ENCODE measurements around the gene CACNA1S. TPM values are rescaled to one million over a fixed set of nuclear protein-coding genes. Genes with fewer than 3 reads are reported as not detected.

CACNA1S gene
- total and polyA plus RNA-seq, 2 of the 13 experiments (the other 11 are each of a cell fraction or from before 2014, with no cell fraction given), result not detected

DNA sequence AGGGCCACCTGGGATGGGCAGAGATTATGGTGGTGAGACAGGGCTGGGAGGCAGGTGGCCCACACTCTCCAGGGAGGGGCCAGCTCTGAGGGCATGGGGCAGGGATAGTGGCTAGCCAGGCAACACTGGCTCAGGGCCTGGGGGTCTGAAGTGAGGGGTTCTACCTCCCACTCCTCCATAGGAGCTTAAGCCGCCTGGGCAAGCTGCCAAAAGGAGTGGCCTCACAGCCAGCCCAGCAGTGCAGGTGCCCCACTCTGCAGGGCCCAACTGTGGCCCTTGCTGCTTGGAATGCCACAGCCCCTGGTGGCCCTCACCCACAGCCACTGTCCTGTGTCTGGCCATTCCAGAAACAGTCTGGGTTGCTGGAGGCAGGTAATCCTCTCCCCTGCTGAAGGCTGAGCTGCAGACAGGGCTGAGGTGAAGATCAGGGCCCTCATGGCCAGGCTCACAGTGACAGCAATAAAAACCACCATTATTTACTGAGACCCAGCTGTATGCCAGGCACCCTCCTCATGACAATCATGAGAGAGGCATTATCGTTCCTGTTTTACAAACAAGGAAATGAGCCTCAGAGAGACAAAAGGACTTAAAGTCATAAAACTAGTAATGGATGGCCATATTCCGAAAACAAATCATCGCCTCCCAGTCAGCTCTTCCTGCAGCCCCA lies 119.7 kb downstream of the CACNA1S start (continued):
- TF ChIP-seq, protein P1, sequence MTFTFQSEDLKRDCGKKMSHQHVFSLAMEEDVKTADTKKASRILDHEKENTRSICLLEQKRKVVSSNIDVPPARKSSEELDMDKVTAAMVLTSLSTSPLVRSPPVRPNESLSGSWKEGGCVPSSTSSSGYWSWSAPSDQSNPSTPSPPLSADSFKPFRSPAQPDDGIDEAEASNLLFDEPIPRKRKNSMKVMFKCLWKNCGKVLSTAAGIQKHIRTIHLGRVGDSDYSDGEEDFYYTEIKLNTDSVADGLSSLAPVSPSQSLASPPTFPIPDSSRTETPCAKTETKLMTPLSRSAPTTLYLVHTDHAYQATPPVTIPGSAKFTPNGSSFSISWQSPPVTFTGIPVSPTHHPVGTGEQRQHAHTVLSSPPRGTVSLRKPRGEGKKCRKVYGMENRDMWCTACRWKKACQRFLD (CRISPR knock-in tag; IDR thresholded peaks at IDR 0.05; ENCODE audit: borderline replicate concordance), result no peak
- TF ChIP-seq NR2F2 (IDR thresholded peaks at IDR 0.05; ENCODE audit: borderline replicate concordance, low read depth), result no peak
- TF ChIP-seq E2F1 (CRISPR knock-in tag; IDR thresholded peaks at IDR 0.05), result no peak
- no peak for TF ChIP-seq ZEB1 (IDR thresholded peaks at IDR 0.05; ENCODE audit: insufficient replicate concordance, low read depth)

- ChIA-PET CTCF (ENCODE audit: low intra/inter-chr PET ratio, low total read pairs) (no interaction called here), POLR2A (no interaction called here)
- no peak overlapping the region for H3K4me3 ChIP-seq (replicated peaks in 1 of 3; ENCODE audit: insufficient read depth in 1 of 3, low read depth in 2 of 3, low read length in 3 of 3)
- ATAC-seq (no peak), FAIRE-seq (no peak), DNase-seq (ENCODE audit: low spot score) (no peak)
- 66% methylated on average over 7 of the region's 10 CpGs for WGBS (ENCODE audit: low lambda C conversion rate)
- in situ Hi-C loops (cut with HindIII; ENCODE audit: extremely low pct_ligation_motif_present, low pct_unique_long_range_greater_than_20kb) (no loop called here), intact Hi-C loops (cut with micrococcal nuclease; ENCODE audit: unreplicated experiment) (no loop called here)
- H3K27me3 ChIP-seq (ENCODE audit: control insufficient read depth in 1 of 2, insufficient read depth in 2 of 2, low read length in 2 of 2), result no peaks in the 10 kb centered on the region
- H3K36me3 ChIP-seq (replicated peaks in 1 of 2; ENCODE audit: control insufficient read depth in 1 of 2, insufficient read depth in 2 of 2, low read length in 2 of 2), result no peaks in the 10 kb centered on the region
- no peaks in the 10 kb centered on the region for H3K79me2 ChIP-seq (ENCODE audit: insufficient read depth, low read length)
- no peaks in the 10 kb centered on the region for H3K9me3 ChIP-seq (ENCODE audit: low read length)
- no peak overlapping the region for H3K9ac ChIP-seq (ENCODE audit: insufficient read depth, low read depth, low read length)
- BruUV-seq (replicated peaks), result no TSS peak
- H3K4me2 ChIP-seq (ENCODE audit: low read depth, low read length), result no peak overlapping the region
- H3K4me1 ChIP-seq (ENCODE audit: insufficient read depth, low read length), result no peaks in the 10 kb centered on the region
- no peak overlapping the region for H2AFZ ChIP-seq (ENCODE audit: low read length)
- no peak overlapping the region for H3K27ac ChIP-seq (ENCODE audit: extremely low read length, insufficient read depth, low read length)
- H4K20me1 ChIP-seq (ENCODE audit: insufficient read depth, low read length), result no peaks in the 10 kb centered on the region
- no peak for TF ChIP-seq NFAT5 (CRISPR knock-in tag; IDR thresholded peaks at IDR 0.05)
- TF ChIP-seq ARNT2 (CRISPR knock-in tag; IDR thresholded peaks at IDR 0.05; ENCODE audit: low read depth), result no peak
- TF ChIP-seq ATF7-NPFF (CRISPR knock-in tag; IDR thresholded peaks at IDR 0.05; ENCODE audit: low read depth), result no peak
- TF ChIP-seq ZNF678 (CRISPR knock-in tag; IDR thresholded peaks at IDR 0.05), result no peak
- TF ChIP-seq ZC3H13 (CRISPR knock-in tag; IDR thresholded peaks at IDR 0.05), result no peak
- no peak for TF ChIP-seq RFXAP (CRISPR knock-in tag; IDR thresholded peaks at IDR 0.05; ENCODE audit: borderline replicate concordance)
- TF ChIP-seq USF2 (IDR thresholded peaks at IDR 0.05; ENCODE audit: low read depth, low read length), result no peak
- TF ChIP-seq USF2 (CRISPR knock-in tag; IDR thresholded peaks at IDR 0.05; ENCODE audit: borderline replicate concordance), result no peak
Measured at GRCh38 chr1:200991097-200991614, 121.1 kb downstream of the CACNA1S start.
